HG02610 (cell line): Measurements from ENCODE around the gene ELL2.
"Not testable (repeated sequence)": the region's sequence is repeated elsewhere in the genome, so short reads cannot be mapped to it uniquely, and the experiment has no call there.

Source experiments
- ATAC-seq: cut with Tn5 transposase; IDR thresholded peaks from one replicate; pipeline ENCODE4 v1.9.1; 2021; ENCODE audit warnings: mild to moderate bottlenecking, moderate library complexity; ENCODE audit not compliant: unreplicated experiment

The ELL2 gene

DNA sequence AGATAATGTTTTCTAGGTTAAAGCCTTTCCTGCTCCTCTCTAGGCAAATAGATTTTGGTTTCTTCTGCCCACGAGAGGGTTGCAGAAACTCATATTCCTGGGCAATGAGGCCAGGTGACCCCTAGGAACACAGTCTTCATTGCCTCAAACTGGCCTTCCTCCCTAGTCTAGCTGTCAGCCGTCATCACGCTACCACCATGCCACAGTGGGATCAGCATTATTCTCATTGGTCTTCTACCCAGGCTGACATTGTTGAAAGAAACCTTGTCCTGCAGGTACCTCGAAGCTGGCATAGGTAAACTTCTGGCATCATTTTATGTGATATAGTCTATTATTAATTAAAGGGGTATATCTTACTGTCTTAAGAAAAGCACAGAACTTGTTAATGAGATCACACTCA lies 51.1 kb downstream of the ELL2 start:
- no peak for ATAC-seq

DNA sequence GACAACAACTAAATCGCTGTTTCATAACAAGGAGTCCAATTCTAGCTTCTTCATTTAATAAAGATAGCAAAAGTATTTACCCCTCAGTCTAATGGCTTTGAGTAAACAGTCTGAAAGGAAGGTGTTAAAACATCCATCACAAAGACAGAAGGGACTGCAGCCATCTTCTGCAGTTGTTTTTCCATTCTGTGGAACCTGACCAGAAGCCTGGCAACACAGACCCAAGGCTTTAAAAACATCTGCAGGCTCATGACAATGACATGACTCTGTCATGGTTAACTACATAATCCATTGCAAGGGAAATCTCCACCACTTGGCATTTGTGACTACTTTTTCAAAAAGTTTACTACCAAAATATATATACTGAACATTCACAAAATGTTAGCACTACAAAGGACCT lies 51.9 kb downstream of the ELL2 start:
- no peak for ATAC-seq

DNA sequence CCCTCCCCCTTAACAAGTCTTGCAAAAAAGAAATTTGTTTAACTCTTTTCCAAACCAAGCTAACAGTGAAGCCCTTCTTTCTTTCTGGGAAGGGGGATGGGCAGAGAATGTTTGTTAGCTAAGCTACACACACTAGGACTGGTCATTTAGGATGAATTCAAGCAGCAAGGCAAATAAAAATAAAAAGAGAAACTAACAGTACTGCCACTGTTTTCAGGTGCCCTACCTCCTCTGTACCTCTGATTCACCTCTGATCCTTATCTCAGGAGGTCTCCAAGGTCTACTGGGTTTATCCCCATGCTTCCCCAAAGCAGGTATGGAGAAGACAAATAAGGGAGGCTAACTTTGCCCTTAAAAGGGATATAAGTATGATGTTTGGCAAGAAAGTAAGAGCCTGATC lies 52.9 kb downstream of the ELL2 start:
- no peak for ATAC-seq

DNA sequence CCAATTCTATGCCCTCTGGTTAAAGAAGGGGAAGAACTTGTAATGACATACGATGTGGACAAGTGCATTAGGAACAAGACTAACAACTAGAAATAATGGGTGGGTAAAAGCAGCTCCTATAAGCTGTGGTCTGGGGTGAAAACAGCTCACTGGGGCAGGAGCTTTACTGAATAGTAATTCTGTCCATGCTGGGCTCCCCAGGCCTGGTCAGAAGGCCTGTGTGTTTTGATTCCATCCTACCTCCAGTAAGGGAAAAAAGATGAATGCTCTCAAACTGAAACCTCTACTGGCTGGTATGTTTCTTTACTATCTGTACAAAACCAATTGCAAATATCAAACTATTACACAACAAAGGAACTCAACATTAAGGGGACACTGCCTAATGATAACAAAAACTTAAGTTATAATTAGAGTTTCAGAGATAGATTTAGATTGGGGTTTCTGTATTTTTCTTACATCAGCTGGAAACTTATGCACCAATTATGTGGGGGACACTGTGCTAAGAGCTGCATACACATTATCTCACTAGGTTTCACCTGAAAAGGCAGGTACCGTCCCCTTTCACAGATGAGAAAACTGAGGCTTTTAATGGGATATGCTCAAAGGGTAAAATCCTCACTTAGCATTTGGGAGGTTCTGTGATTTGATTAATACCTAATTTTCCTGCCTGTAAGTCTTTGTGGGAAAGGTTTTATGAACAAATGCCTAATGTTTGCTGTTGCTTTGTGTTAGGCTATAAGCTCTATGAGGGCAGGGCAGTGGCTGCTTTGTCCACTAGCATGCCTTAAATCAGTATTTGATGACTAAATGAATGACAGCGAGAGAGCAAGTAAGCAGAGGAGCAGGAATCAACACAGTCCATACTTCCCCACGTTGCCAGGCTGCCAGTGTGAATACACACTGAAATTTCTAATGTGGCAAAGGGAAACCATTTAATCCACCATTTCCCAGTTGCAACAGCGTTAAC lies 53.6 kb downstream of the ELL2 start:
- peak; percentile 51 for ATAC-seq

DNA sequence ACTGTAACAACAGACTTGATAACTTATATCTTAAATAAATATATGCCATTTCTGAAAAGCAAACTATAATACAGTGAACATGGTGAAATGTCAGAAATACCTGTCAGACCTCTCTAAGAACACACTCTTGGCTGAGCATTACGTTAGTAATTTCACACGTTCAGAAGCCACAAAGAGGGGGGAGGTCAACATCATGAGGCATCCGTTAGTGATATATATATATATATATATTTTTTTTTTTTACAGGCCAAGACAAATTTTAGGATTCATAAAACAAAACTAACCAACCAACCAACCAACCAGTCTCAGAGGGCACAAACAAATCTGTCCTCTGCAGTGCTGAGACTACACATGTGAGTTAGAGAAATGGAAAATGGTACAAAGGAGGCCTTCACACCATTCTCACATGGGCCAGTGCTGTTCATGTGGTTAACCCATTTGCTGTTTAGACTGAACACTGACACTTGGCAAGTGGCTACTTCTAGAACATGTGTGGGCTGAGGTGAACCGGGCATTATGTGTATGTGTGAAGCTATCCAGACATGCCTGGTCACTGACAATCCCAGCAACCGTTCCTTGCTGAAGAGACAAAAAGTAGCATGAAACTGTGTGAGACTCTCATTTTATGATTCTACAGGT lies 54.5 kb downstream of the ELL2 start:
- ATAC-seq = peak; percentile 48

DNA sequence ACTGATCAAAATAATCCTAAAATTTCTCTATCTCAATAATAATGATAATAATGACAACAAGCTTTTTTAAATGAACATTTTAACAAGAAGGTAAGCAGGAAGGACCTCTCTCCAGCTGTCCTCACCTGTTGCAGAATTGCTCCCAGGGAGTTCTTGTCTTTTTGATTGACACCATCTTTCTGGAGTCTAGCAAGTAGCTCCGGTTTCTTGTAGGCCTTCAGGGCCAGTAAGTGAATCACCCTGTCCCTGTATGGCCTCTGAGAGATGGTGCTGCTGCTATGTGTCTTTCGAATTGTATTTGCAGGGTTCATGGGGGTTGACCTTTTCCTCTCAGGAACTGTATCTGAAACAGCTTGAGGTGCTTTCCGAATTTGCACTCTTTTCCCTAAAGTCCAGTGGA lies 55.3 kb downstream of the ELL2 start:
- ATAC-seq = not testable (repeated sequence)

DNA sequence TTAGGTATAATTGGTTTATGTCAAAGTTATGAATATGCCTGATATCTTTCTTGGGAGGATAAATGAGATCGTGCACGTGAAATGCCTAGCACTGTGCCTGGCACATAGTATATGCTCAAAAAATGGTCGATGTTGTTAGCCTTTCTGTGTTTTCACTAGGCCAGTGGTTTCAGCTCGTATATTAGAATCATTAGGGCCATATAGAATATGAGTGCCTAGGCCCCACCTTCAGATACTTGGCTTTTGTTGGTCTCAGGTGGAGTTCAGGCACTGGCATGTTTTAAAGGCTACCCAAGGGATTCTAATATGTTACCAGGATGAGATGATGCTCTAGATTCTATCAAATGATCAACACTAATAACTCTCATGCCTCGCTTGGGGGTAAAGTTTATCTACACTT lies 56.8 kb downstream of the ELL2 start:
- ATAC-seq = no peak

DNA sequence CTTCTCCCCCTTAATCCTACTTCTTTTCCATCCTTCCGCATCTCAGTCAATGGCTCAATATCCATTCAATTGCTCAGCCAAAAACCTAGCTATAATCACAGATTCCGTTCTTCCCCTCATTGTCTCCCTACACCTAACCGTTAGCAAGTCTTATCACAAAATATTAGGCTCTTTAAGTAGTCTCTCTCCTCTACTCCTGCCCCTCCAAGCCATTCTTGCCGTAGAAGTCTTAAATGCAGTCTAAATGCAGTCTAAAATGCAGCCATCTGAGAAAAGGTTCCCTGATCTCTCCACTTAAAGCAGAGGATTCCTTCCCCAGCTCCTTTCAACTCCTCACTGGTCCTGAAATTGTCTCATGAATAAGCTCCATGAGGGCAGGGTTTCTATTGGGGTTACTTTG lies 57.8 kb downstream of the ELL2 start:
- ATAC-seq = no peak

DNA sequence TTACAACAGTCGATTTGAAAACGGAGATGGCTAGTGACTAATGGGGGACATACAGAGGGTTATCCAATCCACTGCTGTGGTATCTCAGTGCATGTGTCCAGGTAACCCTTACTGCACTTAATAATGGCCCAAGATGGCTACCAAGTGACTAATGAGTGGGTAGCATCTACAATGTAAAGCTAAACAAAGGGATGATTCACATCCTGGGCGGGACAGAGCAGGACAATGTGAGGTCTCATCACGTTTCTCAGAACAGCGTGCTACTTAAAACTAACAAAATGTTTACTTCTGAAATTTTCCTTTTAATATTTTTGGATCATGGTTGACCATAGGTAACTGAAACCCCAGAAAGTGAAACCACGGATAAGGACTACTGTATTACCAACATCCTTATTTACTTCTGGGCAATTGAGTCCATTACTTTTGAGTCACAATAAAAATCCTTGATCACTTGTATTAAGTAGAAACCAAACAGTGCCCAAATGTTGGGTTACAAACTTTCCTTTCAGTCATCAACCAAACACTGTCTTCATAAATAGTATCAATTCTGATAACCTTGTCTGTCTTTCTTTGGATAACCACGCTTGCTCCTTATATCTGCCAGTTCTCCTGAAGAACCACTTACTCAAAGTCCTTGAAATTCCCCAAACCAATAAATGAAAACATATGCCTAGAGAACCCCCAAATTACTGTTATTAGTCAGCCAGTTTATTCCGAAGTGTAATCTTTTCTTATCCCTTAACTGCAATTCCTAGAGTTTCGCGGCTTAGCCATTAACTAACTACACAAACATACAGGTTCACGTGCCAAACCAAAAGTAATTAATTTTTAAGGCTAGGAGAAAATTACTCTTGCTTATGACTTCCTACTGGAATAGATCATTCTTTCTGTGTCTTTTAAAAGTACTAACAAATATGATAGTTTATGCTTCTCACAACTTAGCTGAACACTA lies 59.7 kb downstream of the ELL2 start:
- no peak for ATAC-seq

DNA sequence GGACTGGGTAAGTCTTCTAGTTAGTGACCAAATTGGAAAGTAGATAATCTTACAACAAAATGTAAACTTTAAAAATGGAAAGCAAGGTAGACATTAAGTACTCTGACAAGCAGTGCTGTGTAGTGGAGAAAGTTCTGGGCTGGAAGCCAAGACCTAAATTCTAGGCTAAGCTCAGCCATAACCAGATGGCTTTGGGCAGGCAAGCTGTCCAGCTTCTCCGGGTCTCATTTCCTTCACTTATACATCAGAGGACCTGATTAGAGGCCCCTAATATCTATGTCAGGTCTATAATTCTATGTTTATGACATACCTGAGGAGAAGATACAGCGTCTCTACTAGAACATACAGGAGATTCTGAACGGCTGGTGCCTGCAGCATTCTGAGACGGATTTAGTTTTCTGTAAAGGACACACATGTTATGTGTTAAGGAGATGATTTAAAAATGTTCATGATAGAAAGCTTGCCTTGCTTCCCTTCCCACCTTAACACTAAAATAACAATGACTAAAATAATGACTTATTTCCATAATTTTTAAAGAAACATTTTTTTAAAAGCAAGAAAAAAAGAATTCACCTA lies 61.2 kb downstream of the ELL2 start:
- ATAC-seq = no peak

DNA sequence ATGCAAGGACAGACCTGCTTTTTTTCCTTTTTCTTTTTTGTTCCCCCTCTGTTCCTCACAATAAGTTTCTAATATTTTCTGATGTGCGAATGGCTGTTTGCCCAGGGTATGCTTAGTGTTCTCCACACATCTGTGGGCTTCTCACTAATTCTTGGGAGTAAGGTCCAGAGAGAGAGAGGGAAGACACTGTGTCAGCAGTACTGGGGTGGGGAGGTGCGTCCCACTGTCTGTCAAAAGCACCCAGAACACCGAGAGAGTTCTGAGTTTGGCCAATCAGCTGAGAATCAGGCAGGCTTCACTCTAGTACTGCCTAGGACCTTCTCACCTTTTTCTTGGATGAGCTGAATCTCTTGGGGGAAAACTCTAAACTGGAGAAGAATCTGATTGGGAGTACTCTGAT lies 61.8 kb downstream of the ELL2 start:
- ATAC-seq = no peak

DNA sequence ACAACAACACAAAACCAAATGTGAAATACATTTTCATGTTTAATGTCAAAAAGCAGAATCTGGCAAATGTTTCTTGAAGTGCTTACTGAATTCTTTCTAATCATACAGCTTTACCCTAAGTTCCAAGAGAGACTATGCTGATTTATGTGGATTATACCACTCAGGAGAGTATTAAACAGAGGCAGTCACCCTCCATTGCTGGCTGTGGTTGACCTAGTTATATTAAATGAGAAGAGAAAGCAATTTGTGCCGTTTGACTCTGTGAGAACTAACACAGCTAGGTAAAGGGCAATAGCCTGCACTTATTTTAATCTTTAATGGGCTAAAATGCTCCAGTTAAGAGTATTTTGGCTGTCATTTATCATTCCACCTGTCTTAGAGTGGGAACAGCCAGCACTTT lies 62.6 kb downstream of the ELL2 start:
- ATAC-seq = no peak

DNA sequence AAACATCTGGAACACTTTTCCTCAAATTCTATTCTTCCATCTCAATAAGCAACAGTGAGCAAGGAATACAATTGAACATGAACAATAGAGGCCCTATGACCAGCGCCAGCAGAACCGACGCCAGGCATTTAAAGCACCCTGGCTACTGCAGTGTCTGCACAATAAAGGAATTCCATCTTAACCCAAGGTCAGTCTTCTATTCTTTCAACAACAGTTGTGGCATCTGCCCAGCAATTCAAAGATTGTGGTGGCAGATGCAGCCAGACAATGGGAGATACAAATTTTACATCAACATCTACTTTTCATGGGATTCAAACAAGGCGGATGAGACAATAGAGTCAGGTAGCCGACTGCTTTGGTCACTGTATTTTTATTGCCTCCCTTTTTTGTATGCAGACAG lies 65.9 kb downstream of the ELL2 start:
- ATAC-seq = no peak

DNA sequence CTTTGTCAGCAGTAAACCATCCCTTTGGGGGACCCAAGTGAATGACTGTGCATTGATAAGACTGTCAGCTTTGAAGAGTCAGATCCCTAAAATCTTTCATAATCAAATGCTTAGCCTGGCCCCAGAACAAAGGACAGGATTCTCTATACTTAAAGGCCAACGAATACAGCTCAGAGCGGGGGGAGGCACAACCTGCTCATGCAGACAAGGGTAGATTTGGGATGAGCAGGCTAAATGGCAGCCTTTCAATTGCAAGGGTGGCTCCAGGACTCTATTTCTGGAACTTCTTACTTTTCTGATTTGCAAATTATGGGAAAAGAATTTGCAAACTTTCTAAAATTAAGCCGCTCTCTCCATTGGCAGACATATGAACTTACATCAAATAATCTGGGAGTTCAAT lies 66.4 kb downstream of the ELL2 start:
- ATAC-seq = no peak

DNA sequence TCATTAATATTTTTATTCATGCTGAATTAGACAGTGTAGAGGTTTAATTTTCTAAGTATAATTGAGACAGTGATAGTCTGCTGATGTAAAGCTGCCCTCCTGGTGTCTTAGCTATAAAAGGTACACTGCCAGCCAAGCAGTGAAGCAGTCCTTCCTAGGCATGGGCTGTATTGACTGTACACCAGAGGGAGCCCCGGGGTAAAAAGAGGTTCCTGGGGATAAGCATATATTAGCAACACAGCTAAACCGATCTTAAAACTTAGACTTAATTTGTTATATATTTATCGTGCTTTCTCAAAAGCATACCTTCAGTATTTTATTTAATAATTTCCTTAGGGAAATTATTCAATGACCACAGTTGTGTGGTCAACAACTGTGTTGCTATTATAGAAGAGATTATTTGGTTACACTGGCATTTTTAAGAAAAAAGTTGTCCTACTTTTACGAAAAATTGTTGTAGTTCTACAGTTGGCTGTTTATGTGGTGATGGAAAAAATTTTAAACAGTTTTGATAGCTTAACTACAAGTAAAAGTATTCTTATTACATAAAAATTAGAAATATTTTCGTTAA lies 68.8 kb downstream of the ELL2 start:
- peak; percentile 56 for ATAC-seq

DNA sequence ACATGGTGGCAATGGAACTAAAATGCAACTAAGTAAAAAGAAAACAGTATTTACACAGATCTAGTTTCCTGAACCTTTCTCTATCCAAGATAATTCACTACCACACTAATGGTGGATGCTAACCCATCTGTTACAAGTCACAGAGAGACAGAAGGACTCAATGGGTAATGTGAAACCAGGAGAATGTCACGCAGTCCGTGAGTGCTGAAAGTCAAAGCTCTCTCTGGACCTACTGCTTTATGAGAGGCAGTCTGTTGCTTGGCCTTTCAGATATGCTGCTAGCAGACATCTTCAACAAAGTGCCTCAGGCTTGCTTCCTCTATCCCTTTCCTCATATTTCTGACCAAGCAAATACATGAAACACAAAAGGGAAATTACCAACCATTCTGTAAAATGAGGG lies 70.2 kb downstream of the ELL2 start:
- ATAC-seq = no peak

DNA sequence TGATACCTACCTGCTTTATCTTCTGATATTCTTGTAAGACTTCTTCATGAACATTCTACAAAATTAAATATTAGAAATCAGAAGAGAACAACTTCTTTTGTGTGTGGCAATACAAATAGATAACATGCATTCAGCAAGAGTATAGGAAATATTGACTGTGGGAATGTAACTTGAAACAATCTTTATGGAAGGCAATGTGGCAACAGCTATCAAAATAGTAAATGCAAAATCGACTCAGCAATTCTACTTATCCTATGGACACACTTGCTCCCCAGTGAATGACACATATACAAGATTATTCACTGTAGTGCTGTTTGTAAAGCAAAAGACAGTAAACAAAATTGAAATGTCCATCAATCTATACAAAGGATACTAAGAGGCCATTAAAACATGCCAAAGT lies 72.6 kb downstream of the ELL2 start:
- no peak for ATAC-seq

DNA sequence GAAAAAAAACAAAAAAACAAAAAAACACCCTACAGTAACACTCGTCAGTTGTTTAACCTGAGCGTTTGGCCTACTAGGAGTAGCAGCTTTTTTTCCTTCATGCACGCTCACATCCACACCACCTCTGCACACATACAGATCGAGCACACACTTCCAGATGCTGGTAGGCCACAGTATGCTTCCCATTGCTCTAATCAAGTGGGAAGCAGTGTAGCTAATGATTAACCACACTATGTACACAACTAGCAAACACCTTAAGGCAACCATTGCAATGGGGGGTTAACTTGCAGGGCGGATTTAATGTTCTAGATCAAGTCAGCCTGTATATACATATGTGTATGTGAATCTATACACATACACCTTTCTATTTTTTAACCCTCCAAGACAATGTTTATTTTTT lies 73.7 kb downstream of the ELL2 start:
- ATAC-seq = no peak

DNA sequence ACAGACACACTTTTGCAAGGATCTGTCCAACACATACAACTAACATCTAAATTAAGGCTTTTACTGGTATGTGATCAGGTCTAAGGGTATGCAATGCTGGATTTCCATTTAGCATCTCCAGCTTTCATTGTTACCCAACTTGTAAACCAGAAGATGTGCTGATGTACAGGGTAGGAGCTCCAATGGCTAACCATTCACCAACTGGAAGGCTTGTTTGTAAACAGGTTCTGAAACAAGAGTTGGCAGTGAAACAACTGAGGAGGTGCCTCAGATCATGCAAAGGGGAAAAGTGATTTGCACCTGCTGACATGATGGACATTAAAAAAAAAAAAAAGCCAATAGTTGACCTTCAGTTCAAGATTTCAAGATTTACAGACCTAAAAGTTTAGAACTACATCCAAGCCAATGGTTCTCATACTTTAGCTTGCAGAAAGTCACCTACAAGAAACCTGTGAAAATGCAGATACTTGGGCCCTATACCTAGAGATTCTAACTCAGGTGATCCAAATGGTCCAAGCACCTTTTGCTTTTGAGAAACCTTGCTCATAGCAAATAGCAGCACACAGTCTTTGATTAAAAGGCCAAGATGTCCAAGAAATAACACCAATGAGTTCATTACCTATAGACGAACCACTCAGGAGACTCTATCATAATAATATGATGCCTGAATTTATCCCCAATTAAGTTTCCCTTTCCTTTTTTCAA lies 75.2 kb downstream of the ELL2 start:
- ATAC-seq = no peak

DNA sequence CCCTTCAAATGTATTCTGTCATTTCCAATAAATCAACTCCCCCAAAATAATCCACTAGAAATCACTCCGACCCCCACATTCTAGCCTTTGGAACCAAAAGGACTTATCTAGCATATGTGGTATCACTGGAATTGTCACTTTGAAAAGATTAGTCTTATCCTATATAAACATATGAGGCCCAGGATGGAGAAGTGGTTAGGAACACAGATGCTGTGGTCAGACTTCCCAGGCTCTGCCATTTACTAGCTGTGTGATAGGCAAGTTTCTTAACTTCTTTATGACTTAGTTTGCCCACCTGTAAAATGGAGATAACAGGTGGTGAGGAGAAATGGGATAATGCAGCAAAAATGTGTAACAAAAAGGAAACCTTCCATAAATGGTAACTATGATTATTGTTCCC lies 77.1 kb downstream of the ELL2 start:
- no peak for ATAC-seq
